Lung (tissue), 12 donors: ENCODE measurements around the gene NDC80. TPM values are rescaled to one million over a fixed set of nuclear protein-coding genes. Genes with fewer than 3 reads are reported as not detected.

Source experiments
- ATAC-seq: fragments of 200-7000 bp; cut with Tn5 transposase; one replicate; pipeline ENCODE4 v1.9.1; 2020; ENCODE audit warnings: moderate number of reproducible peaks; ENCODE audit not compliant: insufficient read depth, low FRiP score
- DNase-seq, 3 donors: peaks; one replicate each; pipeline ENCODE4 v3.0.0-alpha.2; 2013 to 2017
- H3K27ac ChIP-seq, 2 donors: one replicate each; pipeline ENCODE4 v1.5.1; 2013; ENCODE audit warnings: mild to moderate bottlenecking in 2 of 2, moderate library complexity in 2 of 2, control low read depth in 1 of 2, inconsistent platforms in 1 of 2, low read depth in 1 of 2, low read length in 1 of 2
- H3K27me3 ChIP-seq, 3 donors: one replicate each; pipeline ENCODE4 v1.5.1; 2013; ENCODE audit warnings: low read length in 2 of 3; ENCODE audit not compliant: control insufficient read depth in 3 of 3, insufficient read depth in 3 of 3
- H3K36me3 ChIP-seq, 4 donors: one replicate each; pipeline ENCODE4 v1.5.1; 2013; ENCODE audit warnings: low read length in 4 of 4, mild to moderate bottlenecking in 1 of 4, moderate library complexity in 1 of 4; ENCODE audit not compliant: control insufficient read depth in 4 of 4, insufficient read depth in 4 of 4
- H3K4me1 ChIP-seq, 5 donors: one replicate each; pipeline ENCODE4 v1.5.1; 2013; ENCODE audit warnings: low read length in 5 of 5, mild to moderate bottlenecking in 2 of 5, moderate library complexity in 1 of 5; ENCODE audit not compliant: control insufficient read depth in 5 of 5, insufficient read depth in 5 of 5
- H3K4me3 ChIP-seq: one replicate; pipeline ENCODE4 v1.5.1; 2013; ENCODE audit warnings: mild to moderate bottlenecking, control low read depth, moderate library complexity
- H3K9ac ChIP-seq, 2 donors: one replicate each; pipeline ENCODE4 v1.5.1; 2013; ENCODE audit warnings: low read length in 2 of 2, control low read depth in 1 of 2; ENCODE audit not compliant: insufficient read depth in 1 of 2
- H3K9me3 ChIP-seq, 4 donors: one replicate each; pipeline ENCODE4 v1.5.1; 2013; ENCODE audit warnings: low read length in 3 of 4, mild to moderate bottlenecking in 1 of 4, moderate library complexity in 1 of 4; ENCODE audit not compliant: control insufficient read depth in 4 of 4, insufficient read depth in 3 of 4
- CTCF ChIP-seq: IDR thresholded peaks from 2 replicates; pipeline ENCODE4 v1.5.1; 2012; ENCODE audit warnings: mild to moderate bottlenecking; ENCODE audit errors: control extremely low read depth, extremely low read depth
- WGBS, 2 donors: extraction: QIAGEN DNeasy Blood & Tissue Kit; methylation state at CpG; one replicate each; pipeline ENCODE4 v1.1.7; 2013; 5-methylcytosine and 5-hydroxymethylcytosine counted together
- polyA plus RNA-seq, 2 donors: library from polyadenylated mRNA; stranded (reverse); fragments of 200-250 nt; gene quantifications; one replicate each; pipeline ENCODE4 v1.2.1, GENCODE V29; 2013
- total RNA-seq, 2 donors: library from RNA; depleted of rRNA in 1 of 2; stranded (reverse); fragments of >200 nt in 1 of 2; gene quantifications; one replicate each; pipeline ENCODE4 v1.2.1, GENCODE V29; 2014 to 2021
- donor health status: control.
- donor health status: control.
- donor health status: Bipolar disorder and iron deficiency.
- donor health status: healthy.
- donor health status: DM: yes; HTN: yes; CAD: no.

NDC80 gene
- total and polyA plus RNA-seq, 4 donors = 0.55 to 3.9 (median 2.3) TPM

GRCh38 chr18:2654928-2655177 lies 83.5 kb downstream of the NDC80 start:
- TF ChIP-seq CTCF = no peak

GRCh38 chr18:2655178-2655953 lies 84.0 kb downstream of the NDC80 start, which contains the start of gene SMCHD1:
Gene SMCHD1, plus strand, starts transcription at chr18:2655726. Its CDS starts 350 bp downstream, at chr18:2656076.
- WGBS, 2 donors = 0 to 1% methylated on average over 51 to 100 of the region's 100 CpGs
- peaks cover 0 to 6% (median 0%) of the 10 kb centered on the region in 3 donors for H3K27me3 ChIP-seq
- H3K9me3 ChIP-seq = no peaks in the 10 kb centered on the region
- peaks cover 2 to 17% (median 9%) of the 10 kb centered on the region in 5 donors for H3K4me1 ChIP-seq
- ATAC-seq (peak; percentile 92), DNase-seq (peak; percentile 88 to 92 (median 90))
- H3K4me3 ChIP-seq = peak within 1 kb of the TSS; percentile 100
- H3K9ac ChIP-seq = peak within 1 kb of the TSS; percentile 90 to 96
- no peak for TF ChIP-seq CTCF
- peaks cover 0 to 2% (median 0%) of the 10 kb centered on the region in 4 donors for H3K36me3 ChIP-seq
- H3K27ac ChIP-seq = peak within 1 kb of the TSS; percentile 97 to 100

More at GRCh38 chr18:2654928-2655177, 83.5 kb downstream of the NDC80 start:
- Histone ChIP-seq H3K27me3 (peaks cover 0 to 6% (median 0%) of the 10 kb centered on the region in 3 donors), H3K9me3 (no peaks in the 10 kb centered on the region), H3K36me3 (peaks cover 0 to 2% (median 0%) of the 10 kb centered on the region in 4 donors), H3K9ac (peak overlapping the region; percentile 61 to 96), H3K4me1 (peaks cover 0 to 17% (median 9%) of the 10 kb centered on the region in 5 donors), H3K27ac (peak overlapping the region; percentile 97 to 100), H3K4me3 (peak overlapping the region; percentile 85)
- no peak for DNase-seq
- no peak for ATAC-seq
- 0 to 1% methylated on average over 22 of the region's 22 CpGs for WGBS, 2 donors

- H3K9ac ChIP-seq = peak overlapping the region; percentile 90 to 95
- peaks cover 0 to 6% (median 0%) of the 10 kb centered on the region in 3 donors for H3K27me3 ChIP-seq
- peaks cover 2 to 17% (median 9%) of the 10 kb centered on the region in 5 donors for H3K4me1 ChIP-seq
- H3K9me3 ChIP-seq = no peaks in the 10 kb centered on the region
- H3K27ac ChIP-seq = peak overlapping the region; percentile 97 to 100
- 0% methylated on average over 16 to 37 of the region's 37 CpGs for WGBS, 2 donors
- DNase-seq = no peak
- no peak for TF ChIP-seq CTCF
- peak overlapping the region; percentile 100 for H3K4me3 ChIP-seq
- ATAC-seq = peak; percentile 15
- H3K36me3 ChIP-seq = peaks cover 0 to 2% (median 0%) of the 10 kb centered on the region in 4 donors
Observed at GRCh38 chr18:2655954-2656236, 84.5 kb downstream of the NDC80 start.
